ENCODE measurements around the gene KCNG4. TPM values are rescaled to one million over a fixed set of nuclear protein-coding genes. Genes with fewer than 3 reads are reported as not detected.

Gene KCNG4
- total and polyA plus RNA-seq, 4 donors: not detected

DNA sequence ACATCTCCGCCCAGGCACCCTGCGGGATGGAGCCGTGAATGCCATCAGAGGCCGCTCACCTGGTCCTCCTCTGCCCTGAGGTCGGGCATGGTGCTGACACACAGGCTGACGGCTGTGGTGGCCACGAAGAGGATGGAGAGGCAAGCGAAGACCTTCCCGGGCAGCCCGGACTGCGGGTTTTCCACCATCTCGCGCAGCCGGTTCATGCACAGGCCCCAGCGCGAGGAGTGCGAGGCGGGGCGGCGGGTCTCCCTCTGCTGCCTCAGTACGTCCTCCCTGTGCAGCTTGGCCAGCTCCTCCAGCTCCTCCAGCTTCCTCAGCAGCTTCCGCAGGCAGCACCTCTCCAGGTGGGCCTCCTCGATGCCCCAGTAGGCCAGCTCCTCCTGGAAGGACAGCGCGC is 3.1 kb downstream of the KCNG4 start:
- Histone ChIP-seq H3K27me3 (ENCODE audit: control insufficient read depth in 4 of 4, insufficient read depth in 4 of 4, low read length in 3 of 4) (peaks cover 0 to 2% (median 1%) of the 10 kb centered on the region in 4 donors), H3K36me3 (ENCODE audit: control insufficient read depth in 4 of 4, insufficient read depth in 3 of 4, low read depth in 1 of 4, low read length in 3 of 4) (no peaks in the 10 kb centered on the region), H3K9me3 (ENCODE audit: control insufficient read depth in 4 of 4, low read length in 3 of 4) (no peaks in the 10 kb centered on the region), H3K27ac (ENCODE audit: low read depth in 1 of 2, low read length in 2 of 2) (no peak overlapping the region), H3K9ac (ENCODE audit: low read depth in 1 of 2, low read length in 2 of 2) (no peak overlapping the region), H3K4me3 (ENCODE audit: low read depth in 1 of 3, low read length in 3 of 3) (no peak overlapping the region), H3K4me1 (ENCODE audit: control insufficient read depth in 4 of 4, insufficient read depth in 4 of 4, low read length in 3 of 4) (no peaks in the 10 kb centered on the region)
- no peak for DNase-seq (ENCODE audit: low spot score)
- TF ChIP-seq, protein P1, sequence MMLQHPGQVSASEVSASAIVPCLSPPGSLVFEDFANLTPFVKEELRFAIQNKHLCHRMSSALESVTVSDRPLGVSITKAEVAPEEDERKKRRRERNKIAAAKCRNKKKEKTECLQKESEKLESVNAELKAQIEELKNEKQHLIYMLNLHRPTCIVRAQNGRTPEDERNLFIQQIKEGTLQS (IDR thresholded peaks at IDR 0.05): no peak
- TF ChIP-seq ZBTB33 (IDR thresholded peaks at IDR 0.05): no peak
- no peak for TF ChIP-seq YY1 (IDR thresholded peaks at IDR 0.05)
- WGBS: 82% methylated on average over 25 of the region's 25 CpGs

DNA sequence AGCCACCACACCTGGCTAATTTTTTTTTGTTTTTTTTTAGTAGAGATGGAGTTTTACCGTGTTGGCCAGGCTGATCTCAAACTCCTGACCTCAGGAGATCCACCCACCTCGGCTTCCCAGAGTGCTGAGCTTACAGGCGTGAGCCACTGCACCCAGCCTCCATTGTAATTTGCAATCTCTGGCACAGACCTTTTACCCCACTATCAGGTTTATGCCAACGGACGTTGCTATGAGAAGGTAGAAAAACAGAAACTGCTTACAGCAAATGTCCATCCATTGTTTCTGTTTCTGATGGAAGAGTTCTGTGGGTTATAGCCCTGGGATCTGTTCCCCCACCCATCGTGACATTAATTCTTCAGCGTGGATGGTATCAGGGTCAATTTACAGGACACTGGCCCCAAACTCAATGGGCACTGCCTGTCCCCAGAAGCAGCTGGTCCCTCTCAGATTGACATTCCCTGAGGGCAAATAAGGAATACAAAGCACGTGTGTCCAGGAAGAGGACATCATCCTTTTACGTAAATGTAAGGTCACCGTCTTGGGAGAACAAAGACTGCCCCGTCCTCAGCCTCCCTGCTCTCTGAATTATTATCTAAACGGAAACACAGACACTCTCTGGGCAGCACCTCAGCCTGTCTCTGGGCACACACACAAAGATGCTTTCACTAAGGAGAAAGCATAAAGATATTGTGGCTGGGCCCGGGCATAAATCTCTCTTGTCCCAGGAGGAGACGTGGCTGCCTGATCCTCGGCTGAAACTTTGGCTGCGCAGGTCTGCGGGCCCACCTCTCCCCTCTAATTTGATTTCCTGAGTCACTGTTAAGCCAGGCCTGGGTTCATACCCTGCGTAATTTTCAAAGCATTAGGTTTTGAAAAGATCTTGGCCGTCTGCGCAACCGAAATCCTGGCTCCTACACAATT is 5.2 kb downstream of the KCNG4 start:
- H3K9me3 ChIP-seq (ENCODE audit: control insufficient read depth in 4 of 4, low read length in 3 of 4): no peaks in the 10 kb centered on the region
- no peak for DNase-seq (ENCODE audit: low spot score)
- no peaks in the 10 kb centered on the region for H3K4me1 ChIP-seq (ENCODE audit: control insufficient read depth in 4 of 4, insufficient read depth in 4 of 4, low read length in 3 of 4)
- no peaks in the 10 kb centered on the region for H3K36me3 ChIP-seq (ENCODE audit: control insufficient read depth in 4 of 4, insufficient read depth in 3 of 4, low read depth in 1 of 4, low read length in 3 of 4)
- TF ChIP-seq HNF4G (IDR thresholded peaks at IDR 0.05): no peak
- no peak for TF ChIP-seq YY1 (IDR thresholded peaks at IDR 0.05)
- TF ChIP-seq GABPA (IDR thresholded peaks at IDR 0.05 in 1 of 2, conservative IDR thresholded peaks at IDR 0.05 in 1 of 2): no peak
- TF ChIP-seq, protein P2, sequence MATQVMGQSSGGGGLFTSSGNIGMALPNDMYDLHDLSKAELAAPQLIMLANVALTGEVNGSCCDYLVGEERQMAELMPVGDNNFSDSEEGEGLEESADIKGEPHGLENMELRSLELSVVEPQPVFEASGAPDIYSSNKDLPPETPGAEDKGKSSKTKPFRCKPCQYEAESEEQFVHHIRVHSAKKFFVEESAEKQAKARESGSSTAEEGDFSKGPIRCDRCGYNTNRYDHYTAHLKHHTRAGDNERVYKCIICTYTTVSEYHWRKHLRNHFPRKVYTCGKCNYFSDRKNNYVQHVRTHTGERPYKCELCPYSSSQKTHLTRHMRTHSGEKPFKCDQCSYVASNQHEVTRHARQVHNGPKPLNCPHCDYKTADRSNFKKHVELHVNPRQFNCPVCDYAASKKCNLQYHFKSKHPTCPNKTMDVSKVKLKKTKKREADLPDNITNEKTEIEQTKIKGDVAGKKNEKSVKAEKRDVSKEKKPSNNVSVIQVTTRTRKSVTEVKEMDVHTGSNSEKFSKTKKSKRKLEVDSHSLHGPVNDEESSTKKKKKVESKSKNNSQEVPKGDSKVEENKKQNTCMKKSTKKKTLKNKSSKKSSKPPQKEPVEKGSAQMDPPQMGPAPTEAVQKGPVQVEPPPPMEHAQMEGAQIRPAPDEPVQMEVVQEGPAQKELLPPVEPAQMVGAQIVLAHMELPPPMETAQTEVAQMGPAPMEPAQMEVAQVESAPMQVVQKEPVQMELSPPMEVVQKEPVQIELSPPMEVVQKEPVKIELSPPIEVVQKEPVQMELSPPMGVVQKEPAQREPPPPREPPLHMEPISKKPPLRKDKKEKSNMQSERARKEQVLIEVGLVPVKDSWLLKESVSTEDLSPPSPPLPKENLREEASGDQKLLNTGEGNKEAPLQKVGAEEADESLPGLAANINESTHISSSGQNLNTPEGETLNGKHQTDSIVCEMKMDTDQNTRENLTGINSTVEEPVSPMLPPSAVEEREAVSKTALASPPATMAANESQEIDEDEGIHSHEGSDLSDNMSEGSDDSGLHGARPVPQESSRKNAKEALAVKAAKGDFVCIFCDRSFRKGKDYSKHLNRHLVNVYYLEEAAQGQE (IDR thresholded peaks at IDR 0.05): no peak
- no peak for TF ChIP-seq HNF4A (conservative IDR thresholded peaks at IDR 0.05)
- TF ChIP-seq EGR1 (IDR thresholded peaks at IDR 0.05; ENCODE audit: low read depth in 2 of 2): no peak
- TF ChIP-seq RAD21 (IDR thresholded peaks at IDR 0.05): no peak
- TF ChIP-seq ZBTB33 (IDR thresholded peaks at IDR 0.05): no peak
- no peak for TF ChIP-seq FOXA1 (IDR thresholded peaks at IDR 0.05)
- TF ChIP-seq FOXA2 (IDR thresholded peaks at IDR 0.05): no peak
- TF ChIP-seq, protein P1 (IDR thresholded peaks at IDR 0.05): no peak
- no peak for TF ChIP-seq SP1 (IDR thresholded peaks at IDR 0.05)
- no peak for TF ChIP-seq MAX (IDR thresholded peaks at IDR 0.05)
- TF ChIP-seq NR2F2 (IDR thresholded peaks at IDR 0.05): no peak
- no peak for TF ChIP-seq JUND (IDR thresholded peaks at IDR 0.05)
- no peak for TF ChIP-seq RXRA (IDR thresholded peaks at IDR 0.05)
- no peak for TF ChIP-seq TAF1 (conservative IDR thresholded peaks at IDR 0.05)
- peaks cover 0 to 5% (median 1%) of the 10 kb centered on the region in 4 donors for H3K27me3 ChIP-seq (ENCODE audit: control insufficient read depth in 4 of 4, insufficient read depth in 4 of 4, low read length in 3 of 4)
- no peak overlapping the region for H3K27ac ChIP-seq (ENCODE audit: low read depth in 1 of 2, low read length in 2 of 2)
- H3K9ac ChIP-seq (ENCODE audit: low read depth in 1 of 2, low read length in 2 of 2): no peak overlapping the region
- H3K4me3 ChIP-seq (ENCODE audit: low read depth in 1 of 3, low read length in 3 of 3): no peak overlapping the region
- 63% methylated on average over 21 of the region's 21 CpGs for WGBS

All from liver (tissue), 9 donors.